PC-9 (cell line): ENCODE measurements around the gene LGSN.

Experiments used
- EZH2 ChIP-seq: fragments of 200-600 bp; sonication (generic); IDR thresholded peaks from 2 replicates; pipeline ENCODE4 v1.8.0; 2017; ENCODE audit warnings: antibody characterized with exemption, low read depth
- TF ChIP-seq, protein P1 (sequence below): fragments of 200-600 bp; sonication (generic); conservative IDR thresholded peaks from 2 replicates; pipeline ENCODE4 v1.6.1; 2017; ENCODE audit warnings: mixed run types, antibody characterized with exemption, mild to moderate bottlenecking, moderate library complexity

DNA sequence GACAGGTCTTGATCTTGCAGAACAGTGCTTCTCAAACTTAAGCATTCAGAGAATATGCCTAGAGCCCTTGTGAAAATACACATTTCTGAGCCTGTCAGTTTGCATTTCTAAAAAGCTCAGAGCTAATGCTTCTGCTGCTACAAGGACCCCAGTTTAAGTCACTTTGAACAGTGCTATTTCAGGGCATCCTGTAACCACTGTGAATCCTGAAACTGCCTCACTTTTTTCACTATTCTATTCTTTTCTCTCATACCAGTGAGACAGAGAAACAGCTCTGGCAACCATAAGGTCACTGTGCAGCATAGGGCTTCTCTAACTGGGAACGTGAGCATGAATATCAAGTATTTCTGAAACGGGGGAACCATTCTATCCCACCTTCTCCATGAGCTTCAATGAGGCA lies 51.2 kb downstream of the LGSN start:
- TF ChIP-seq, protein P1, sequence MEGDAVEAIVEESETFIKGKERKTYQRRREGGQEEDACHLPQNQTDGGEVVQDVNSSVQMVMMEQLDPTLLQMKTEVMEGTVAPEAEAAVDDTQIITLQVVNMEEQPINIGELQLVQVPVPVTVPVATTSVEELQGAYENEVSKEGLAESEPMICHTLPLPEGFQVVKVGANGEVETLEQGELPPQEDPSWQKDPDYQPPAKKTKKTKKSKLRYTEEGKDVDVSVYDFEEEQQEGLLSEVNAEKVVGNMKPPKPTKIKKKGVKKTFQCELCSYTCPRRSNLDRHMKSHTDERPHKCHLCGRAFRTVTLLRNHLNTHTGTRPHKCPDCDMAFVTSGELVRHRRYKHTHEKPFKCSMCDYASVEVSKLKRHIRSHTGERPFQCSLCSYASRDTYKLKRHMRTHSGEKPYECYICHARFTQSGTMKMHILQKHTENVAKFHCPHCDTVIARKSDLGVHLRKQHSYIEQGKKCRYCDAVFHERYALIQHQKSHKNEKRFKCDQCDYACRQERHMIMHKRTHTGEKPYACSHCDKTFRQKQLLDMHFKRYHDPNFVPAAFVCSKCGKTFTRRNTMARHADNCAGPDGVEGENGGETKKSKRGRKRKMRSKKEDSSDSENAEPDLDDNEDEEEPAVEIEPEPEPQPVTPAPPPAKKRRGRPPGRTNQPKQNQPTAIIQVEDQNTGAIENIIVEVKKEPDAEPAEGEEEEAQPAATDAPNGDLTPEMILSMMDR: no peak
- no peak for TF ChIP-seq EZH2
